A673 (cell line): ENCODE measurements around the gene TGIF2.

Experiments
- CTCF ChIP-seq: fragments of 300-800, 200-600 bp; sonication (generic); conservative IDR thresholded peaks from 2 replicates; pipeline ENCODE4 v1.5.1; 2017; ENCODE audit warnings: low read depth, mild to moderate bottlenecking, antibody characterized with exemption, low read length, moderate library complexity, mixed read lengths
- EZH2 ChIP-seq: fragments of 200-600 bp; sonication (generic); IDR thresholded peaks from 2 replicates; pipeline ENCODE4 v1.6.1; 2017; ENCODE audit warnings: borderline replicate concordance, low read depth, mild to moderate bottlenecking, mixed read lengths, antibody characterized with exemption, low read length; ENCODE audit not compliant: poor library complexity, severe bottlenecking

GRCh38 chr20:36642136-36642535 is 68.7 kb downstream of the TGIF2 start:
- TF ChIP-seq CTCF (no peak), EZH2 (no peak)
